Liver (tissue), 9 donors: ENCODE results near the gene FGG. TPM values are rescaled to one million over a fixed set of nuclear protein-coding genes. Genes with fewer than 3 reads are reported as not detected.
A peak's percentile ranks its signal among the peaks of the same experiment; 100 is the strongest.

Source experiments
- DNase-seq: peaks from one replicate; pipeline ENCODE4 v3.0.0-alpha.2; 2017; ENCODE audit warnings: low spot score
- H3K27ac ChIP-seq, 2 donors: one replicate each; pipeline ENCODE4 v1.7.0; 2013; ENCODE audit warnings: inconsistent platforms in 2 of 2, low read length in 2 of 2, control low read depth in 1 of 2, low read depth in 1 of 2, mild to moderate bottlenecking in 1 of 2
- H3K27me3 ChIP-seq, 4 donors: one replicate each; pipeline versions ENCODE4 v1.6.1 to v1.7.0; 2013; ENCODE audit warnings: low read length in 3 of 4, inconsistent platforms in 1 of 4, mild to moderate bottlenecking in 1 of 4, moderate library complexity in 1 of 4; ENCODE audit not compliant: control insufficient read depth in 4 of 4, insufficient read depth in 4 of 4
- H3K36me3 ChIP-seq, 4 donors: one replicate each; pipeline versions ENCODE4 v1.6.1 to v1.7.0; 2013; ENCODE audit warnings: low read length in 3 of 4, mild to moderate bottlenecking in 3 of 4, low read depth in 1 of 4, moderate library complexity in 1 of 4; ENCODE audit not compliant: control insufficient read depth in 4 of 4, insufficient read depth in 3 of 4
- H3K4me1 ChIP-seq, 4 donors: one replicate each; pipeline versions ENCODE4 v1.6.1 to v1.7.0; 2013; ENCODE audit warnings: low read length in 3 of 4, mild to moderate bottlenecking in 3 of 4, moderate library complexity in 1 of 4; ENCODE audit not compliant: control insufficient read depth in 4 of 4, insufficient read depth in 4 of 4
- H3K4me3 ChIP-seq, 3 donors: one replicate each; pipeline versions ENCODE4 v1.6.1 to v1.7.0; 2013; ENCODE audit warnings: low read length in 3 of 3, control low read depth in 1 of 3, low read depth in 1 of 3, mild to moderate bottlenecking in 1 of 3
- H3K9ac ChIP-seq, 2 donors: one replicate each; pipeline ENCODE4 v1.7.0; 2013; ENCODE audit warnings: low read length in 2 of 2, mild to moderate bottlenecking in 2 of 2, moderate library complexity in 2 of 2, control low read depth in 1 of 2, low read depth in 1 of 2
- H3K9me3 ChIP-seq, 4 donors: one replicate each; pipeline versions ENCODE4 v1.6.1 to v1.7.0; 2013; ENCODE audit warnings: low read length in 3 of 4; ENCODE audit not compliant: control insufficient read depth in 4 of 4
- ATF3 ChIP-seq: IDR thresholded peaks from 2 replicates; pipeline ENCODE4 v1.6.1; 2016; ENCODE audit warnings: antibody characterized with exemption
- CTCF ChIP-seq: fragments of 150-350 bp; IDR thresholded peaks from 2 replicates; pipeline ENCODE4 v1.5.1; 2017; ENCODE audit warnings: improper control_type of control experiment, low read depth, low read length; ENCODE audit not compliant: missing input control
- EGR1 ChIP-seq, 2 donors: IDR thresholded peaks; 2 replicates each; pipeline ENCODE4 v1.6.1; 2016 to 2018; ENCODE audit warnings: antibody characterized with exemption in 2 of 2, low read depth in 2 of 2
- FOXA1 ChIP-seq: IDR thresholded peaks from 2 replicates; pipeline ENCODE4 v1.6.1; 2016; ENCODE audit warnings: antibody characterized with exemption
- FOXA2 ChIP-seq: IDR thresholded peaks from 2 replicates; pipeline ENCODE4 v1.6.1; 2016; ENCODE audit warnings: antibody characterized with exemption
- GABPA ChIP-seq, 2 donors: IDR thresholded peaks in 1 of 2; conservative IDR thresholded peaks in 1 of 2; 2 replicates each; pipeline ENCODE4 v1.6.1; 2016; ENCODE audit warnings: antibody characterized with exemption in 2 of 2, mild to moderate bottlenecking in 1 of 2, moderate library complexity in 1 of 2
- HNF4A ChIP-seq, 2 donors: conservative IDR thresholded peaks; 2 replicates each; pipeline ENCODE4 v1.6.1; 2016; ENCODE audit warnings: antibody characterized with exemption in 2 of 2, mild to moderate bottlenecking in 2 of 2
- HNF4G ChIP-seq: IDR thresholded peaks from 2 replicates; pipeline ENCODE4 v1.6.1; 2016; ENCODE audit warnings: antibody characterized with exemption
- JUND ChIP-seq, 2 donors: IDR thresholded peaks; 2 replicates each; pipeline ENCODE4 v1.6.1; 2016; ENCODE audit warnings: antibody characterized with exemption in 2 of 2
- MAX ChIP-seq: IDR thresholded peaks from 2 replicates; pipeline ENCODE4 v1.6.1; 2016; ENCODE audit warnings: antibody characterized with exemption
- NR2F2 ChIP-seq: IDR thresholded peaks from 2 replicates; pipeline ENCODE4 v1.6.1; 2016; ENCODE audit warnings: antibody characterized with exemption
- RAD21 ChIP-seq, 2 donors: IDR thresholded peaks; 2 replicates each; pipeline ENCODE4 v1.6.1; 2016; ENCODE audit warnings: antibody characterized with exemption in 2 of 2, mild to moderate bottlenecking in 2 of 2
- REST ChIP-seq: IDR thresholded peaks from 2 replicates; pipeline ENCODE4 v1.6.1; 2016; ENCODE audit warnings: antibody characterized with exemption, mild to moderate bottlenecking
- RXRA ChIP-seq, 2 donors: IDR thresholded peaks; 2 replicates each; pipeline ENCODE4 v1.6.1; 2017 to 2018; ENCODE audit warnings: antibody characterized with exemption in 2 of 2, mild to moderate bottlenecking in 1 of 2
- SP1 ChIP-seq: IDR thresholded peaks from 2 replicates; pipeline ENCODE4 v1.6.1; 2018; ENCODE audit warnings: antibody characterized with exemption, mild to moderate bottlenecking
- TAF1 ChIP-seq: conservative IDR thresholded peaks from 2 replicates; pipeline ENCODE4 v1.6.1; 2016; ENCODE audit warnings: antibody characterized with exemption, mild to moderate bottlenecking
- YY1 ChIP-seq: IDR thresholded peaks from 2 replicates; pipeline ENCODE4 v1.6.1; 2016; ENCODE audit warnings: antibody characterized with exemption, mild to moderate bottlenecking
- ZBTB33 ChIP-seq: IDR thresholded peaks from 2 replicates; pipeline ENCODE4 v1.6.1; 2016; ENCODE audit warnings: antibody characterized with exemption
- WGBS: extraction: QIAGEN DNeasy Blood & Tissue Kit; methylation state at CpG from one replicate; pipeline ENCODE4 v1.1.7; 2013; 5-methylcytosine and 5-hydroxymethylcytosine counted together
- polyA plus RNA-seq, 2 donors: library from polyadenylated mRNA; stranded (reverse) in 1 of 2; unstranded in 1 of 2; fragments of 200-250 nt in 1 of 2; fragments of >200 nt in 1 of 2; fragmentation: Nextera tagmentation in 1 of 2; extraction: Ambion mirVana in 1 of 2; gene quantifications; one replicate each; pipeline versions ENCODE4 v1.2.1 to v1.2.3, GENCODE V29; 2013 to 2015
- total RNA-seq, 2 donors: library from RNA; depleted of rRNA; stranded (reverse); fragments of >200 nt; gene quantifications; one replicate each; pipeline ENCODE4 v1.2.3, GENCODE V29; 2014
- donor health status: healthy.
- donor health status: healthy.
- donor health status: healthy.
- donor health status: healthy.
- donor health status: healthy.

Gene FGG
- total and polyA plus RNA-seq, 4 donors, result 7,404 to 20,700 (median 15,071) TPM

GRCh38 chr4:154560419-154560801, 52.0 kb downstream of the FGG start:
- H3K4me3 ChIP-seq, result peak overlapping the region in 1 of 3 donors; percentile 52
- DNase-seq, result no peak
- H3K27me3 ChIP-seq, result no peaks in the 10 kb centered on the region
- H3K27ac ChIP-seq, result peak overlapping the region; percentile 76 to 87
- TF ChIP-seq SP1 (peak; percentile 64), RAD21 (IDR thresholded peaks at IDR 0.05) (no peak), JUND (IDR thresholded peaks at IDR 0.05) (peak in 1 of 2 donors; percentile 6), ZBTB33 (peak; percentile 27), YY1 (no peak)
- peaks cover 0 to 9% (median 5%) of the 10 kb centered on the region in 4 donors for H3K36me3 ChIP-seq
- WGBS, result 38% methylated on average over 1 of the region's 1 CpG
- H3K9ac ChIP-seq, result peak overlapping the region in 1 of 2 donors; percentile 16
- no peaks in the 10 kb centered on the region for H3K9me3 ChIP-seq
- H3K4me1 ChIP-seq, result peaks cover 2 to 29% (median 11%) of the 10 kb centered on the region in 4 donors

- peaks cover 0 to 3% (median 0%) of the 10 kb centered on the region in 4 donors for H3K36me3 ChIP-seq
- TF ChIP-seq FOXA1, result peak; percentile 78
- no peak for TF ChIP-seq NR2F2
- TF ChIP-seq FOXA2, result peak; percentile 82
- TF ChIP-seq SP1, result peak; percentile 90
- no peak for TF ChIP-seq EGR1 (IDR thresholded peaks at IDR 0.05; ENCODE audit: low read depth in 2 of 2)
- TF ChIP-seq TAF1, result peak; percentile 70
- TF ChIP-seq CTCF, result peak; percentile 66
- TF ChIP-seq MAX, result peak; percentile 20
- peak; percentile 78 to 81 for TF ChIP-seq JUND (IDR thresholded peaks at IDR 0.05)
- TF ChIP-seq HNF4G, result peak; percentile 29
- TF ChIP-seq RAD21 (IDR thresholded peaks at IDR 0.05), result peak; percentile 93 to 94
- TF ChIP-seq HNF4A (conservative IDR thresholded peaks at IDR 0.05), result peak; percentile 73 to 83
- peak; percentile 81 for TF ChIP-seq ATF3
- no peak for TF ChIP-seq REST
- TF ChIP-seq ZBTB33, result no peak
- TF ChIP-seq GABPA (IDR thresholded peaks at IDR 0.05 in 1 of 2, conservative IDR thresholded peaks at IDR 0.05 in 1 of 2), result no peak
- peak; percentile 82 to 85 for TF ChIP-seq RXRA (IDR thresholded peaks at IDR 0.05)
- peak; percentile 21 for TF ChIP-seq YY1
- H3K9ac ChIP-seq, result peak overlapping the region; percentile 42 to 83
- DNase-seq, result no peak
- 25% methylated on average over 9 of the region's 9 CpGs for WGBS
- H3K4me3 ChIP-seq, result peak overlapping the region; percentile 28 to 66 (median 52)
- peak overlapping the region; percentile 76 to 87 for H3K27ac ChIP-seq
- no peaks in the 10 kb centered on the region for H3K27me3 ChIP-seq
- peaks cover 2 to 27% (median 11%) of the 10 kb centered on the region in 4 donors for H3K4me1 ChIP-seq
- H3K9me3 ChIP-seq, result no peaks in the 10 kb centered on the region
Observed at GRCh38 chr4:154559494-154560418, 52.7 kb downstream of the FGG start.
